Activated T-cell treated with anti-CD3 and anti-CD28 coated beads, Interleukin-2, amount 50 U/mL, for 24 hours (primary cell): ENCODE data around the gene RNF222.
"Not testable (repeated sequence)": the region's sequence is repeated elsewhere in the genome, so short reads cannot be mapped to it uniquely, and the experiment has no call there.

Experiments
- DNase-seq: peaks from one replicate; pipeline ENCODE4 v3.0.0-alpha.2; 2020
- H3K27ac Mint-ChIP-seq: 2 replicates; pipeline ENCODE4 v1.8.0; 2020; ENCODE audit warnings: mild to moderate bottlenecking, mixed read lengths
- H3K27me3 Mint-ChIP-seq: 2 replicates; pipeline ENCODE4 v1.8.0; 2020; ENCODE audit warnings: mixed read lengths
- H3K36me3 Mint-ChIP-seq: 2 replicates; pipeline ENCODE4 v1.8.0; 2020; ENCODE audit warnings: low read depth, mixed read lengths
- H3K4me1 Mint-ChIP-seq: 2 replicates; pipeline ENCODE4 v1.8.0; 2020; ENCODE audit warnings: low read depth, mixed read lengths
- H3K4me3 Mint-ChIP-seq: 2 replicates; pipeline ENCODE4 v1.8.0; 2020; ENCODE audit warnings: mild to moderate bottlenecking, moderate library complexity, mixed read lengths
- H3K9me3 Mint-ChIP-seq: 2 replicates; pipeline ENCODE4 v1.8.0; 2020; ENCODE audit warnings: mixed read lengths

Gene RNF222

GRCh38 chr17:8359769-8360168, 37.9 kb downstream of the RNF222 start:
- H3K27me3 Mint-ChIP-seq, result no peaks in the 10 kb centered on the region
- H3K4me1 Mint-ChIP-seq, result peaks cover 9% of the 10 kb centered on the region
- H3K9me3 Mint-ChIP-seq, result no peaks in the 10 kb centered on the region
- no peak overlapping the region for H3K4me3 Mint-ChIP-seq
- H3K27ac Mint-ChIP-seq, result no peak overlapping the region
- DNase-seq, result no peak
- H3K36me3 Mint-ChIP-seq, result no peaks in the 10 kb centered on the region

- no peak overlapping the region for H3K27ac Mint-ChIP-seq
- no peaks in the 10 kb centered on the region for H3K9me3 Mint-ChIP-seq
- no peaks in the 10 kb centered on the region for H3K36me3 Mint-ChIP-seq
These were observed 39.7 kb downstream of the RNF222 start for GRCh38 chr17:8357910-8358309.

GRCh38 chr17:8354236-8354635, 43.4 kb downstream of the RNF222 start:
- no peak overlapping the region for H3K4me3 Mint-ChIP-seq
- H3K27ac Mint-ChIP-seq, result no peak overlapping the region
- H3K9me3 Mint-ChIP-seq, result no peaks in the 10 kb centered on the region
- peaks cover 3% of the 10 kb centered on the region for H3K27me3 Mint-ChIP-seq
- no peaks in the 10 kb centered on the region for H3K4me1 Mint-ChIP-seq
- H3K36me3 Mint-ChIP-seq, result no peaks in the 10 kb centered on the region
- DNase-seq, result no peak

More at GRCh38 chr17:8357910-8358309, 39.7 kb downstream of the RNF222 start:
- H3K4me3 Mint-ChIP-seq, result no peak overlapping the region
- DNase-seq, result no peak
- no peaks in the 10 kb centered on the region for H3K27me3 Mint-ChIP-seq
- peaks cover 9% of the 10 kb centered on the region for H3K4me1 Mint-ChIP-seq

- Mint-ChIP-seq H3K4me3 (no peak overlapping the region), H3K9me3 (no peaks in the 10 kb centered on the region), H3K27me3 (peaks cover 3% of the 10 kb centered on the region), H3K36me3 (no peaks in the 10 kb centered on the region), H3K4me1 (no peaks in the 10 kb centered on the region), H3K27ac (no peak overlapping the region)
- DNase-seq, result no peak
These were observed 43.9 kb downstream of the RNF222 start for GRCh38 chr17:8353736-8354135.

GRCh38 chr17:8350339-8350738, 47.3 kb downstream of the RNF222 start:
- H3K4me1 Mint-ChIP-seq, result no peaks in the 10 kb centered on the region
- no peak for DNase-seq
- no peak overlapping the region for H3K27ac Mint-ChIP-seq
- no peaks in the 10 kb centered on the region for H3K36me3 Mint-ChIP-seq
- H3K9me3 Mint-ChIP-seq, result no peaks in the 10 kb centered on the region
- peaks cover 28% of the 10 kb centered on the region for H3K27me3 Mint-ChIP-seq
- H3K4me3 Mint-ChIP-seq, result no peak overlapping the region

GRCh38 chr17:8347001-8347400, 50.6 kb downstream of the RNF222 start:
- not testable (repeated sequence) for H3K36me3 Mint-ChIP-seq, H3K27ac Mint-ChIP-seq, H3K9me3 Mint-ChIP-seq, H3K4me1 Mint-ChIP-seq, DNase-seq, H3K4me3 Mint-ChIP-seq
- H3K27me3 Mint-ChIP-seq, result peaks cover 30% of the 10 kb centered on the region

GRCh38 chr17:8345951-8346665, 51.5 kb downstream of the RNF222 start:
- no peak for DNase-seq
- no peak overlapping the region for H3K4me3 Mint-ChIP-seq
- H3K27ac Mint-ChIP-seq, result no peak overlapping the region
- H3K9me3 Mint-ChIP-seq, result no peaks in the 10 kb centered on the region
- H3K36me3 Mint-ChIP-seq, result no peaks in the 10 kb centered on the region
- peaks cover 30% of the 10 kb centered on the region for H3K27me3 Mint-ChIP-seq
- H3K4me1 Mint-ChIP-seq, result peaks cover 3% of the 10 kb centered on the region

- H3K36me3 Mint-ChIP-seq, result no peaks in the 10 kb centered on the region
- no peaks in the 10 kb centered on the region for H3K9me3 Mint-ChIP-seq
- H3K4me3 Mint-ChIP-seq, result no peak overlapping the region
- H3K27ac Mint-ChIP-seq, result no peak overlapping the region
- no peak for DNase-seq
- peaks cover 3% of the 10 kb centered on the region for H3K4me1 Mint-ChIP-seq
- peaks cover 30% of the 10 kb centered on the region for H3K27me3 Mint-ChIP-seq
These were observed 52.5 kb downstream of the RNF222 start for GRCh38 chr17:8345052-8345690.

GRCh38 chr17:8341456-8341855, 56.2 kb downstream of the RNF222 start:
- Mint-ChIP-seq H3K27ac (no peak overlapping the region), H3K4me1 (peaks cover 14% of the 10 kb centered on the region), H3K27me3 (peaks cover 15% of the 10 kb centered on the region), H3K9me3 (no peaks in the 10 kb centered on the region), H3K4me3 (no peak overlapping the region), H3K36me3 (no peaks in the 10 kb centered on the region)
- DNase-seq, result no peak
